A549 (cell line): ENCODE measurements around the gene METRNL. TPM values are rescaled to one million over a fixed set of nuclear protein-coding genes. Genes with fewer than 3 reads are reported as not detected.
A peak's percentile ranks its signal among the peaks of the same experiment; 100 is the strongest.

Experiments used
- ATAC-seq, 2 experiments: fragments of 200-7000 bp in 1 of 2; fragments of >200 bp in 1 of 2; cut with Nextera tagmentation in 1 of 2; cut with Tn5 transposase in 1 of 2; 3 replicates each; pipeline versions ENCODE4 v1.8.0 to v1.9.1; 2018 to 2020; ENCODE audit warnings: mild to moderate bottlenecking in 1 of 2, moderate library complexity in 1 of 2
- CTCF ChIA-PET: fragments of 300-600 bp; sonication (Branson Sonifier 250); formaldehyde crosslinking; extraction: SDS; loops from one replicate; lab custom pipeline; 2021; ENCODE audit warnings: antibody characterized with exemption, inconsistent platforms; lab: Yijun Ruan, JAX
- POLR2A ChIA-PET: fragments of 350-600 bp; formaldehyde crosslinking; extraction: SDS; loops from one replicate; lab custom pipeline; 2021; ENCODE audit warnings: antibody characterized with exemption, inconsistent platforms; lab: Yijun Ruan, JAX
- DNase-seq, 2 experiments: peaks; one replicate each; pipeline versions ENCODE4 v3.0.0 to v3.0.0-alpha.2; 2011 to 2016; ENCODE audit warnings: low read depth in 1 of 2, low spot score in 1 of 2
- FAIRE-seq: peaks from 2 replicates; lab custom pipeline; 2011; peaks lifted over from hg19 to GRCh38; lab: Jason Lieb, UNC
- H3K27ac ChIP-seq, 2 experiments: fragments of >200 bp; sonication (Bioruptor Twin); formaldehyde crosslinking; 3 replicates each; pipeline ENCODE4 v1.5.1; 2016 to 2017
- H3K4me1 ChIP-seq: fragments of >200 bp; sonication (Bioruptor Twin); formaldehyde crosslinking; 3 replicates; pipeline ENCODE4 v1.6.1; 2016
- H3K4me2 ChIP-seq: fragments of >200 bp; sonication (Bioruptor Twin); formaldehyde crosslinking; 3 replicates; pipeline ENCODE4 v1.6.1; 2016
- H3K4me3 ChIP-seq: fragments of >200 bp; sonication (Bioruptor Twin); formaldehyde crosslinking; 3 replicates; pipeline ENCODE4 v1.5.1; 2016
- H3K9me3 ChIP-seq: fragments of >200 bp; sonication (Bioruptor Twin); formaldehyde crosslinking; 3 replicates; pipeline ENCODE4 v1.6.1; 2016
- CBX8 ChIP-seq: fragments of 200-600 bp; sonication (generic); IDR thresholded peaks from 2 replicates; pipeline ENCODE4 v1.6.1; 2016
- CHD4 ChIP-seq: fragments of 200-600 bp; sonication (generic); IDR thresholded peaks from 2 replicates; pipeline ENCODE4 v1.6.1; 2016; ENCODE audit warnings: antibody characterized with exemption, mild to moderate bottlenecking, borderline replicate concordance
- EHF ChIP-seq: fragments of 250-450 bp; sonication (Bioruptor Pico); IDR thresholded peaks from 2 replicates; pipeline ENCODE4 v1.5.0; 2020; ENCODE audit warnings: mild to moderate bottlenecking
- ELK1 ChIP-seq: fragments of 150-350 bp; IDR thresholded peaks from 2 replicates; pipeline ENCODE4 v1.6.1; 2014; ENCODE audit warnings: low read depth, mild to moderate bottlenecking, low read length
- EP300 ChIP-seq, 2 experiments: fragments of >200 bp; sonication (Bioruptor Twin); formaldehyde crosslinking; IDR thresholded peaks; 2 replicates in 1 of 2; 3 replicates in 1 of 2; pipeline ENCODE4 v1.6.1; 2016 to 2017
- ESRRA ChIP-seq: fragments of 150-350 bp; IDR thresholded peaks from 2 replicates; pipeline ENCODE4 v1.6.1; 2014; ENCODE audit warnings: mild to moderate bottlenecking, low read length, borderline replicate concordance
- FOXS1 ChIP-seq: fragments of 250-450 bp; sonication (Bioruptor Pico); IDR thresholded peaks from 2 replicates; pipeline ENCODE4 v1.5.0; 2020; ENCODE audit warnings: mild to moderate bottlenecking, moderate library complexity
- HMGXB4 ChIP-seq: fragments of 250-450 bp; sonication (Bioruptor Pico); IDR thresholded peaks from 2 replicates; pipeline ENCODE4 v1.5.0; 2021; ENCODE audit warnings: mild to moderate bottlenecking, moderate library complexity, borderline replicate concordance
- HOXB13 ChIP-seq: fragments of 250-450 bp; sonication (Bioruptor Pico); IDR thresholded peaks from 2 replicates; pipeline ENCODE4 v1.5.0; 2020; ENCODE audit warnings: low read depth, mild to moderate bottlenecking, moderate library complexity
- JUN ChIP-seq, 2 experiments: fragments of >200 bp; sonication (Bioruptor Twin); formaldehyde crosslinking; IDR thresholded peaks; 2 replicates in 1 of 2; 3 replicates in 1 of 2; pipeline ENCODE4 v1.6.1; 2016 to 2017
- JUNB ChIP-seq: fragments of >200 bp; sonication (Bioruptor Twin); formaldehyde crosslinking; IDR thresholded peaks from 2 replicates; pipeline ENCODE4 v1.6.1; 2016
- MAFK ChIP-seq: fragments of 450-650 bp; IDR thresholded peaks from 2 replicates; pipeline ENCODE4 v1.6.1; 2014; ENCODE audit not compliant: partially characterized antibody
- MAZ ChIP-seq: fragments of 150-350 bp; IDR thresholded peaks from 2 replicates; pipeline ENCODE4 v1.6.1; 2014; ENCODE audit warnings: antibody characterized with exemption, low read depth, low read length, borderline replicate concordance
- MYC ChIP-seq: IDR thresholded peaks from 2 replicates; pipeline ENCODE4 v1.6.1; 2012; ENCODE audit warnings: mild to moderate bottlenecking, inconsistent platforms, low read length, improper control_type of control experiment, borderline replicate concordance
- NFE2L2 ChIP-seq: fragments of 150-350 bp; conservative IDR thresholded peaks from 2 replicates; pipeline ENCODE4 v1.6.1; 2014; ENCODE audit warnings: low read length
- POLR2AphosphoS2 ChIP-seq: conservative IDR thresholded peaks from 2 replicates; pipeline ENCODE4 v1.6.1; 2012; ENCODE audit warnings: low read length, improper control_type of control experiment, inconsistent platforms
- RARB ChIP-seq: fragments of 250-450 bp; sonication (Bioruptor Pico); IDR thresholded peaks from 2 replicates; pipeline ENCODE4 v1.8.0; 2021; ENCODE audit warnings: mild to moderate bottlenecking, moderate library complexity
- RCOR1 ChIP-seq: fragments of 150-350 bp; IDR thresholded peaks from 2 replicates; pipeline ENCODE4 v1.6.1; 2014; ENCODE audit warnings: antibody characterized with exemption, low read length, low read depth
- REST ChIP-seq: fragments of 200-600 bp; sonication (generic); IDR thresholded peaks from 2 replicates; pipeline ENCODE4 v1.6.1; 2016; ENCODE audit warnings: antibody characterized with exemption, mild to moderate bottlenecking, moderate library complexity
- RFX5 ChIP-seq: fragments of 450-650 bp; IDR thresholded peaks from 2 replicates; pipeline ENCODE4 v1.7.1; 2014; ENCODE audit warnings: antibody characterized with exemption, mild to moderate bottlenecking, moderate library complexity
- RNF2 ChIP-seq: fragments of 200-600 bp; sonication (generic); IDR thresholded peaks from 2 replicates; pipeline ENCODE4 v1.6.1; 2016; ENCODE audit warnings: low read depth, mild to moderate bottlenecking, antibody characterized with exemption, moderate library complexity, borderline replicate concordance
- TFCP2L1 ChIP-seq: fragments of 250-450 bp; sonication (Bioruptor Pico); IDR thresholded peaks from 2 replicates; pipeline ENCODE4 v1.5.0; 2021; ENCODE audit warnings: mild to moderate bottlenecking
- ZC3H11A ChIP-seq: fragments of 450-650 bp; IDR thresholded peaks from 2 replicates; pipeline ENCODE4 v1.6.1; 2014; ENCODE audit warnings: antibody characterized with exemption, mild to moderate bottlenecking
- ZSCAN20 ChIP-seq: fragments of 250-450 bp; sonication (Bioruptor Pico); IDR thresholded peaks from 2 replicates; pipeline ENCODE4 v1.8.0; 2022; ENCODE audit warnings: mild to moderate bottlenecking, moderate library complexity
- WGBS: methylation state at CpG from one replicate; pipeline ENCODE4 v1.1.6; 2017; ENCODE audit errors: missing lambda C conversion rate; 5-methylcytosine and 5-hydroxymethylcytosine counted together
- polyA plus RNA-seq, 4 experiments: library from polyadenylated mRNA; depleted of rRNA in 3 of 4; stranded (reverse); fragments of >200 nt; fragmentation: RNase III in 1 of 4; extraction: RNeasy Plus Mini Kit Qiagen cat#74134 plus additional on column Dnase treatment in 1 of 4; gene quantifications; 2 replicates in 3 of 4; 3 replicates in 1 of 4; pipeline ENCODE4 v1.2.3, GENCODE V29; 2011 to 2017
- TF ChIP-seq, protein P1 (sequence below): IDR thresholded peaks from 2 replicates; pipeline ENCODE4 v1.6.1; 2012; ENCODE audit warnings: low read depth, borderline replicate concordance
- TF ChIP-seq, protein P2 (sequence below): IDR thresholded peaks from 2 replicates; pipeline ENCODE4 v1.6.1; 2012

Gene METRNL
- polyA plus RNA-seq, 2 of the 4 experiments (the other 2 are of a cell fraction): 1.7 to 6.4 TPM

DNA sequence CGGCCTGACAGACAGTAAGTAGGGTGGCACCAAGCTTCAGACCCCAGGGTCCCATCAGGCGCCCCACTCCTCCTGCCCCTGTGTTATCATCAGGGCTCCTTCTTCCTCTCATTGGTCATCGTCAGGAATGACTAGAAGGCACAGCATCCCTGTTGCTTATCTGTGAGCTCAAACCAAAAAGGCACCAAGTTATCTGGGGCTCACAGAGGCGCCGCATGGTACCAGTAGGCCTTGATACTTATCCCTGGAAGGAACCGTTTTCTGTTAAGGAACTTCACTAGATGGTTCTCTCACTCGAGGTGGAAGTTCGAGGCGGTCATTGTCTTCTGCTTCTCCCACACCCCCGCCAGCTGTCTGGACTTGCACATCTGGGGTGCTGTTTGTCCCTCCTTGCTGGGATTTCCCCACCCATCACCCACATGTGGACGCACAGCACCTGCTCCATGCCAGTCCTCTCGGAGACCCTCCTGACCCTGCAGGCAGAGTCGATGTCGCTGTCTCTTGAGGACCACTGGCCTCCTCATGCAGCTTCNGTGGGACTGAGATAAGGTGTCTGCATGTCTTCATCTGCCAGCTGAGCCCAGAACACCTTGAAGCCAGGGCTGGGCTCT lies 52.1 kb downstream of the METRNL start:
- no peaks in the 10 kb centered on the region for H3K9me3 ChIP-seq
- H3K4me2 ChIP-seq: no peak overlapping the region
- no peak overlapping the region for H3K4me3 ChIP-seq
- ChIA-PET CTCF (interaction anchor here (0.9 to 2.0 kb wide), 4 partner anchors 8 to 56 kb away, joined by 3 to 6 read pairs (median 5); no protein-coding TSS in a partner anchor), POLR2A (no interaction called here)
- DNase-seq (no peak), FAIRE-seq (no peak), ATAC-seq (no peak)
- 76% methylated on average over 14 of the region's 14 CpGs for WGBS
- no peak overlapping the region for H3K27ac ChIP-seq
- TF ChIP-seq EHF (CRISPR knock-in tag) (no peak), POLR2AphosphoS2 (no peak), ESRRA (no peak), MAFK (no peak), RARB (CRISPR knock-in tag) (no peak), ELK1 (no peak), ZC3H11A (no peak), EP300 (IDR thresholded peaks at IDR 0.05) (no peak), HMGXB4 (no peak), TFCP2L1 (CRISPR knock-in tag) (no peak), ZSCAN20 (no peak), MAZ (no peak), FOXS1 (CRISPR knock-in tag) (no peak)
- TF ChIP-seq, all 56 proteins: peak for 0
- peaks cover 17% of the 10 kb centered on the region for H3K4me1 ChIP-seq

DNA sequence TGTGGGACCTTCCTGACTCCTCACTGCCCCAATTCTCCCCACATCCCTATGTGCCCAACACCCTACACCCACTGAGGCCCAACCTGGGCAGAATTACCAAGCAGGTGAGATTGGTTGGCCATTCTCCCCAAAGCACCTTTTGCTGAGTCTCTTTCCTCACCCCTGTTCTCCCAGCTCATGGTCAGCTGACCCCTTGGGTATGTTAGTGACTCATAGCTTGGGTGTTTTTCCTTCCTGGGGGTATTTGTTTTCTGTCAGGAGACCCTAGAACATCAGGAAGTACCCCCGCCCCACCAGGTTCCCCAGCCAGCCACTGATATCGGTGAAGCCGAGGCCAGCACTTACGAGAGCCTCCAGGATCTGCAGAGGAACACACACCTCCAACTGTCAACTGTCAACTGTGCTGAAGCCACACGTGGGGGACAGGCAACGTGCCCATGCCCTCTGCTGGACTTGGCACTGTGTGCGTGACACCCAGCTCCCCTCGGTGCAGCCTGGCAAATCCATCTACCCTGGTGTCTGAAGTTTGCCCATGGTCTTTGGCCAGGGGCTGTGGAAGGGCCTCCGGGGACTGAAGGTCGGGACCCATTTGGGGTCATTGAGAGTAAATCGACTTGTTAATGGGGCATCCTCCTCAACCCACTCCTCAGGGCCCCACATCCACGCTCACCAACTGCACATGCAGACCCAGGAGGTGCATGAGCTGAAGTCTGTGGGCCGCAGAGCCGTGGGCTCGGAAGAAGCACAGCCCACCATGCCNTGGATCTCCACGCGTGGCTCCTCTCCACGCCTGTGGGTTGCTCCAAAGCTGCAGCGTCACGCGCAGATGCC lies 53.1 kb downstream of the METRNL start:
- POLR2A ChIA-PET: no interaction called here
- H3K9me3 ChIP-seq: no peaks in the 10 kb centered on the region
- no peak for FAIRE-seq
- DNase-seq: no peak
- 73% methylated on average over 16 of the region's 21 CpGs for WGBS
- 0 out of 3 replicates have a peak overlapping the region, but pooled peaks have one; percentile 21 for H3K4me2 ChIP-seq
- peaks cover 17% of the 10 kb centered on the region for H3K4me1 ChIP-seq
- TF ChIP-seq CBX8 (no peak), NFE2L2 (no peak), MAFK (no peak), JUNB (no peak), RNF2 (no peak), JUN (IDR thresholded peaks at IDR 0.05) (no peak), RCOR1 (no peak), CHD4 (no peak), RFX5 (no peak), REST (no peak), MYC (no peak), HOXB13 (no peak), TFCP2L1 (CRISPR knock-in tag) (no peak)
- TF ChIP-seq, protein P1, sequence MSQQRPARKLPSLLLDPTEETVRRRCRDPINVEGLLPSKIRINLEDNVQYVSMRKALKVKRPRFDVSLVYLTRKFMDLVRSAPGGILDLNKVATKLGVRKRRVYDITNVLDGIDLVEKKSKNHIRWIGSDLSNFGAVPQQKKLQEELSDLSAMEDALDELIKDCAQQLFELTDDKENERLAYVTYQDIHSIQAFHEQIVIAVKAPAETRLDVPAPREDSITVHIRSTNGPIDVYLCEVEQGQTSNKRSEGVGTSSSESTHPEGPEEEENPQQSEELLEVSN: no peak
- TF ChIP-seq, protein P2, sequence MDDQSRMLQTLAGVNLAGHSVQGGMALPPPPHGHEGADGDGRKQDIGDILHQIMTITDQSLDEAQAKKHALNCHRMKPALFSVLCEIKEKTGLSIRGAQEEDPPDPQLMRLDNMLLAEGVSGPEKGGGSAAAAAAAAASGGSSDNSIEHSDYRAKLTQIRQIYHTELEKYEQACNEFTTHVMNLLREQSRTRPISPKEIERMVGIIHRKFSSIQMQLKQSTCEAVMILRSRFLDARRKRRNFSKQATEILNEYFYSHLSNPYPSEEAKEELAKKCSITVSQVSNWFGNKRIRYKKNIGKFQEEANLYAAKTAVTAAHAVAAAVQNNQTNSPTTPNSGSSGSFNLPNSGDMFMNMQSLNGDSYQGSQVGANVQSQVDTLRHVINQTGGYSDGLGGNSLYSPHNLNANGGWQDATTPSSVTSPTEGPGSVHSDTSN: no peak
- no peak overlapping the region for H3K4me3 ChIP-seq
- CTCF ChIA-PET: interaction anchor here (1.1 to 2.0 kb wide), 6 partner anchors 13 to 55 kb away, joined by 3 to 6 read pairs (median 4); no protein-coding TSS in a partner anchor
- H3K27ac ChIP-seq: no peak overlapping the region
- ATAC-seq: peak in 1 of 2 experiments; percentile 24; a peak in 2 of 6 replicates
